Right ventricle myocardium inferior (tissue), 1 donor: ENCODE results near the gene ERICH6B. TPM values are rescaled to one million over a fixed set of nuclear protein-coding genes. Genes with fewer than 3 reads are reported as not detected.

Experiments used
- ATAC-seq: fragments of 200-7000 bp; cut with Tn5 transposase; one replicate; pipeline ENCODE4 v1.9.1; 2020; ENCODE audit warnings: mild to moderate bottlenecking, moderate library complexity
- DNase-seq: peaks from one replicate; pipeline ENCODE4 v3.0.0; 2021; ENCODE audit errors: missing footprints
- intact Hi-C: fragments of 100-400 bp; cut with DNase I; formaldehyde crosslinking; loops from one replicate; pipeline ENCODE4 v1.11.0; 2022
- total RNA-seq: library from RNA; stranded (reverse); fragmentation: NEBNext Ultra II Directional; extraction: Animal tissue kit (Norgen Biotek cat#: 25700); gene quantifications from one replicate; pipeline ENCODE4 v1.2.1, GENCODE V29; 2021
- donor health status: DM: no; HTN: yes; CAD: no; lungs with severe emphysema.

The ERICH6B gene
- total RNA-seq, 1 donor from 2014 or later: not detected

DNA sequence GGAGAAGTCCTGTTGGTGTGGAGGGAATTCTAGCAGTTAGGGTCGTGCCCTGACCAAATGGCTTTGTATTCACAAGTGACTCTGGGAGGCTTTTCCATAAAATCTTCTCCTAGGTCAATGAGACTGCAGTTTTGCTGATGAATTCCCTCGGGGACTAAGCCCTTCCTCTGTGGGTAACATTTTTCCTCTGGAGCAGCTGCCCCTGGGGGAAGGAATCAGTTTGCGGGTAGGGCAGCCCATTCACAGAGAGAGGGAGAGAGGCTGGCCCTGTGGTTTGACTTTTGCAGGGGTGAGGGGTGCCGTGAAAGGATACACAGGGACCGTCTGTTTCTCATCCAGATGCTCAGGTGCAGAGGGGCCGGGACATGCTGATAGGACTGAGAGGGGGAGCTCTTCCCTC lies 67.3 kb downstream of the ERICH6B start:
- ATAC-seq (no peak), DNase-seq (no peak)
- intact Hi-C loops: no loop called here

DNA sequence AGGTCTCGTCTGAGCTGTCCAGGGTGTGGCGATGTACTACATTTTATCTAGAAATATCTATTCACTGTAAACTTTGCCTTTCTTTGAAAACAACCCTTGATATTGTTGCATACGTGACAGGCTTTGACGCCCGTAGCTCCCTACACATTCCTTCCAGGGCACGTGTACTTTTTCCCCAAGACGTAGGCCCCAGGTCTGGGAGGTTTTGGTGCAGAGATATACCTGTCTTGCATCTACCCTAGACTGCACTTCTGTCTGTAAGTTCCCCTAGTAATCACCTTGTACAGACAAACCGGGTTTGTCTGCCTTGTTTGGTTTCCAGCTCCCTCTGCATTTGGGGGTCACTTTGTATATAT lies 69.2 kb downstream of the ERICH6B start:
- intact Hi-C loops: no loop called here
- no peak for ATAC-seq
- DNase-seq: no peak

DNA sequence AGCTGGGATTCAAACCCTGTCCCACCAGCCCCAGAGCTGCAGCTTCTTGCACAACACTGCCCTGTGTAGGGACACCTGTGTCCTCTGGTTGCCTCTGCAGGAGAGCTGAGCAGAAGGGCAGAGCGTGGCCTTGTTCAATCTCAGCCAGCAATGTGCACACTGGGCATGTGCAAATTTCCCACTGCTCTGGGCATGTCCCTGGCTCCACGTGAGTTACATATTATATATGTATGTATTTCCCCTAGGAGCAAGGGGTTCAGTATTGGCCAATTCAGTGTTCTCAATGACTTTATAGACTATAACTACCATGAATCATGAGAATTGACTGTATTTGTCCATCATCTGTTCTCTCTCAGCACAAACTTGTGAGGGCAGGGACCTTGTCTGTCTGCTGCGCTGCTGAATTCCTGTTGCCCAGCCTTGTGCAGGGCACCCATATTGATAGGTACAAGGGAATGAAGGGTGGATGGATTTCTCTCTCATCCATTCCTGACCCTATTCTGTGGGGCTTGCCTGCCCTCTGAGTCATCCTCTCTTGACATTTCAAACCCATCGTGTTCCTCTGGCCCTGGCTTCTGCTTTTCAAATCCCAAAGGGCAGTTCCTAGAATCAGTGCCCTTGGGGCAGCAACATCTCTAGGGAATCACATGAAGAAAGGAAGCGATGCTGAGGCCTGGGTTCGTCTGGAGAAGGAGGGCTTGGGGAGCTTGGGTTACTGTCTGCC lies 69.7 kb downstream of the ERICH6B start:
- intact Hi-C loops: no loop called here
- DNase-seq (no peak), ATAC-seq (no peak)

DNA sequence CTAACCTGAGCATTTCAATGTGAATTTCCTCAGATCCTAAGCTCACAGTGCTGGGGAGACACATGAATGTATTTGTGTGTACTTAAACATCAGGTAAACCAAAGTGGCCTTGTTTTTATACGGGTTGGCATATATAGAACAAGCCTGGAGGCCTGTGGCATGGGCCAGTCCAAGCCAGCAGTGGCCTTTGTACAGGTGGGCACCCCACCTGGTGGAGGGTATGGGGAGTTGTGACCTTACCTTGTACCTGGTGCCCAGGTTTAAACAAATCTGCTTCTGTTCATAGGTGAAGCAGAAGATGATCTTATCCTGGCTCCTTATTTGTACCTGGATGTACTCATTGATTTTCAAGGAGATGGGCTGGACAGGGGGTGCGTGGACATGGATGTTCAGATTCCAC lies 71.0 kb downstream of the ERICH6B start:
- intact Hi-C loops: no loop called here
- ATAC-seq: no peak
- no peak for DNase-seq

DNA sequence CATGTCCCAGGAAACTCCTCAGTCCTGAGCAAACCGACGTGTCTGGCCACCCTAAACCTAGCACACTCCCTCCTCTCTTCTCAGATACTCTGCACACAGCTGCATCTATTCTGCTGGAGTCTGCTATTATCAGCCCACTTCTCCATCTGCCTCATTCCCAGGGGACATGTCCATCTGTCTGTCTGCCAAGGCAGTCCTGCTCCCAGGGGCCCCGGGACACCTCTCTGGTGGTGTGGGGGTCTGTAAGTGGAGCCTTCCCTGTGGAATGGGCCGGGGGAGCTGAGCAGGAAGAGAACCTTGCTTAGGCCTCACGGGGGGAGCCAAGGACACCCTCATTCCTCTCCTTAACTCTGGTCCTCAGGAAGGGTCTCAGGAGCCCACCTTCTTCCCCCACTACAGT lies 72.7 kb downstream of the ERICH6B start:
- intact Hi-C loops: no loop called here
- no peak for DNase-seq
- no peak for ATAC-seq

DNA sequence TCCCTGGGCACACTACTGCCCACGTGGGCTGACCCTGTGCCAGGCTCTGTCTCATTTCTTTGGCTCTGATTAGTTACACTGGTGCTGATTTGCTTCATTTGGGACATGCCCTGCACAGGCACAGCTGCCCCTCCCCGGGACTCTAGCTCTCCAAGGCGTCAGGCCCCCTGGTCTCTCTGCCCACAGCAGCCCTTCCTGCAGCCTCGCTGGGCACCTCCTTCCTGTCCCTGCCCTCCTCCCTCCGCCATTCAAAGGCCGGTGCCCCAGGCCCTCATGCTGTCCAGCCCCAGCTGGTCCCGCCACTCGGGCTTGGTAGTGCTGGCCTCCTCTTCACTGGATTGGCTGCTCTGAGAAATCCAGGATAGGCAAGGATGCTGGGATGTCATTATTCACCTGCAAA lies 73.1 kb downstream of the ERICH6B start:
- DNase-seq (no peak), ATAC-seq (no peak)
- intact Hi-C loops: no loop called here

DNA sequence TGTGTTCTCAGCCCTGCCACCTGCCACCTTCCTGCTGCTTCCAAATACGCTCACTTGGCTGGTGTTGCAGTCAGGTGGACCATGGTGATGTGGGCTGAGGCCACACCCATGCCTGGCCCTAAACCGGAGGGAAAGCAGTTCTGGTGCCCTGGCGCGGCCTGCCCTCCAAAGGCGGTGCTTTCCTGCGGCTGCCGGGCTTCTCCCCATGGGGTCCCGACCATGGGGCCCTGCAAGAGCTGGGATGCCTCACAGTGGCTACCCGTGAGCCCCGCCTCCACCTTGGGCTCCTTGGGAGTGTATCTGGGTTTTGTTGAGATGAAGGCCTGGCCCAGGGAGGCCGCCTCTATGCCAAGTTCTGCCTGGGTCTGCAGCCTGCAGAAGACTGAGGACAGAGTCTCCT lies 73.7 kb downstream of the ERICH6B start:
- no peak for ATAC-seq
- no peak for DNase-seq
- intact Hi-C loops: no loop called here

DNA sequence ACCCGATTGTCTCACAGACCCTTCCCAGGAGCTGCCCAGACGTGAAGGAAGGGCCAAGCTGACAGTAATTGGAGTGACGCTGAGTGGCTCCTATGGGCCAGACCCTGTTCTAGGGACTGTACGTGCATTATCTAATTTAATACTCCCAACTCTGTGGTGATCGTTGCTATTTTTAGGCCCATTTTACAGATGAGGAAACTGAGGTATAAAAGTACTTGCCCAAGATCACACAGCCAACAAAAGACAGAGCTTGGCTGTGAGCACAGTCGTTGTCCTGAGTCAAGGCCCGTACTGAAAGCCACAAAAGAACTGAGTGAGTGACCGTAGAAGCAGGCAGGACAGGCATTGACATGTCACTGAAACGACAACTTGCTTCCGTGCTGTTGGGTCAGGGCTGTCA lies 74.7 kb downstream of the ERICH6B start:
- intact Hi-C loops: no loop called here
- DNase-seq: no peak
- ATAC-seq: no peak

DNA sequence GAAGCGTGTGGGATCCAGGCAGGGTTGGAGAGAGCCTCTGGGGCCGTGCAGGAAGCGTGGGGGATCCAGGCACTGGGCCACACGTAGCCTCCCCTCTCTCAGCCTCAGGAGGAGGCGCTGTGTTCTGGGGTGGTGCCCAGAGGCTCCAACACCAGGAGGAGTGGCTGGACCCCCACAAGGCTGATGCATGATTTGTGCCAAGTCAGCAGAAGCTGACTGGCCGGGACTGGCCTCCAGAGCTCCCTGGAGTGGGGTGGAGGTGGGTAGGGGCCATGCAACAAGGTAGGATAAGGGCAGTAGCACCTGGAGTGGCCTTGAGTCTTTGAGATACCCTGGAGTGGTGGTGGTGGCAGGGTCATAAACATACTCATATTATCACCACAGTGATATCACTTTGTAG lies 75.3 kb downstream of the ERICH6B start:
- no peak for ATAC-seq
- no peak for DNase-seq
- intact Hi-C loops: no loop called here

DNA sequence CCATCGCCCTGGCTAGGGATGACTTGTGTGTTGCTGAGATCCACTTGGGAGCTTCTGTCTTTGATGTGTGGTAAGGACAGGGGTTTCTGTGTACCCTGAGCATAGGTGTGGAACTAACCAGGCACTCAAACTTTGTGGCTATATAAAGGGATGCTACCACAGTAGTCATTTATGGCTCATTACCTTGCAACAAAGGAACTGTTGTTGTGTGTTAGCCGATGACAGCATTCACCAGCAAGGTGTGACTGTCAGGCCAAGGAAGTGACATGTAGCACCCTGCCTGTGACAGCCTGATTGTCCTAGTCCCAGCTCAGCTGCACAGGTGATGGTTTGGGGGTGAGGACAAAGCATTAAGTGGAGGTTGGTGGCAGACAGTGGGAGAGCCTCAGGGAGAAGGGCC lies 77.2 kb downstream of the ERICH6B start:
- no peak for DNase-seq
- intact Hi-C loops: no loop called here
- ATAC-seq: no peak

DNA sequence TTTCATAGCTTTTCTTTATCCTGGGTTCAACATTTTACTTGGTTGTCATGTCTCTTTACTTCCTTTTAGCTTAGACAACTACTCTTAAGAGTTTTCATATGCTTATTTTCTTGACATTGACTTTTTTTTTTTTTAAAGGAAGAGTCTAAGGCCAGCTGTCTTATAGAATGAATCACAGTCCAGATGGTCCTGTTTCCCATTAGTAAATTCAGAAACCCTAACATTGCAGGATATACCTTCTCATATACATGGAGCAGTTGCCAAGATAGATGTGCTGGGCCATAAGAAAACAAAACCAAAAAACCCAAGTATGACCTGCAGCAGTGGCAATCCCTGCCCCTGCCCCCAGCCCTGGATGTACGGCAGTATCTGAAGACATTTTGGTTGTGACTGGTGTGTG lies 78.0 kb downstream of the ERICH6B start:
- DNase-seq: no peak
- no peak for ATAC-seq
- intact Hi-C loops: no loop called here

DNA sequence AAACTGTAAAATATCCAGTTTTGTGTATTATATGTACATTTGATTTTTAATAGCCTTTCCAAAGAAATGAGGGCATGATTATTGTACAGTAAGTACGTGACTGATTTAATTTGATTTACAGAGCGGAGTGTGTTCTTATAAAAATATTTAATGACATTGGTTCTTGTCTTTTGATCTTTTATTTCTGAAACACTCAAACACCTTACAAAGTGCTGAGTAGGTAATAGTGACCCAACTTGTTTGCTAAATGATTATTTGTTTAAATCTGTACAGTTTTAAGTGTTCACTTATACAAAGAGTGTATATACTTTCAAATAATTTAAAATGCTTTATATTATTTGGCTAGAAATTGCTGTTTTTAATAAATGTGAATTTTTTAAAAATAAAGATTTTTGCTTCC lies 79.3 kb downstream of the ERICH6B start:
- ATAC-seq (no peak), DNase-seq (no peak)
- intact Hi-C loops: no loop called here

DNA sequence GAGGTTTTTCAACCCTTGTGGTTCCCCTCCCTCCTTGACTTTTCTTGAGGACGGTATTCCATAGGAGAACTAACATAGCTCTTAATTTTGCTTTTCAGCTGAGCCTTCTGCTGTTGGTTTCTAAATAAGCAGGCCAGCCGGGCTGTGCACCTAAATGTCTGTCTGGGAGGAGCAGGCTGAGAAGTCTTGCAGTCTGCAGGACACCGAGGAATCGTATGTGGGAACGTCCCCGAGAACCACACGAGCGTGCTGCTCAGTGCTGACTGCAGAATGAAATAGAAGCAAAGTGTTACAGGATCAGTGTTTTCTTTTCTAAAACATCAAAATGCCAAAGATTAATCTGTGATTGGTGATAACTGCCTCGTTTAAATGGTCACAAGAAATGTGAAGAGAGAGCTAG lies 80.9 kb downstream of the ERICH6B start:
- ATAC-seq: no peak
- intact Hi-C loops: no loop called here

DNA sequence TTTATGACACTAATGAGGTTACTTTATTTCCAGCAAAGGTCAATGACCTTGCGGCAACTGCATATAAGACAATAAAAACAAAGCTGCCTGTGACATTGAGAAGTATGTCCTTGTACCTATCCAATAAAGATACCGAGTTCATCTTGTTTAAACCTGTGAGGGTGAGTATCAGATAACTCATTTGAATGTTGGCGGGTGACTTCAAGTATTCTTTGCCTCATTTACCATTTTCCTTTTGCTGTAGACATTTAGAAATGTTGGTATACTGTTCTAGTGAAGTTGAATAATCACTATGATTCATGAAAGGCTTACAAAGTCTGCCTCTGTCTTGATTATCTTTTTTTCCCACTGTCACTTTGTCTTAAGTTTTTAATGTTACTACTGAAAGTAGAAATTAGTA lies 85.8 kb downstream of the ERICH6B start:
- DNase-seq (no peak), ATAC-seq (no peak)
- intact Hi-C loops: no loop called here

More for the DNA sequence above, 80.9 kb downstream of the ERICH6B start:
- no peak for DNase-seq

DNA sequence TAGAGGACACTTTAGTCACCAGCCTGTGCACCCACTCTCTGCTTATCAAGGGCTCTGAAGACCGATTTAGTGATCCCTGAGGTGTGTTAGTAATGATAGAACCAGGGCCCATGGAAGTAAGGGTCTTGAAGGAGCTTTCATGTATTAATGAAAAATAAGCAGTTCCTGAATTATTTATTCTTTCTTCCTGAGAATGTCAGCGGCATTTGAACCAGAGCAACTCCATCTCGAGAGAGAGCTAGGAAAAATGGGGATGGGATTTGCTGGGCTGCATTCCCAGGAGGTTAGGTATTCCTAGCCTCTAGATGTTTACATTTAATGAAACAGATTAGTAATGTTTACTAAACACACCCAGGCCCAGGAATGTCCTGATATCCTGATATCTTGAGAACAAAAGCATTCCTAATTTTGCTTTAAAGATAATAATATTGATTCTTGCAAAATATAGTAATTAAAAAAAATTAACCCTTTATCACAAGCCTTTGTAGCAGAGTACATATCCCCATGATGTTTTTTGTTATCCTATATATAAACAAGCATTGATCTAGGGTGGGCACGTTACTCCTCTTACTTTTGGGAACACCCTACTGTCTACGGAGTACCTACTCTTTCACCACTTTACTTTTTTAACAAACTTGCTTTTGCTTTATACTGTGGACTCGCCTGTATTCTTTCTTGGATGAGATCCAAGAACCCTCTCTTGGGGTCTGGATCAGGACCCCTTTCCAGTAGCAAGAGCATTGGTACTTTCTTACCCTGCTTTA lies 87.7 kb downstream of the ERICH6B start:
- DNase-seq (no peak), ATAC-seq (no peak)
- intact Hi-C loops: no loop called here

DNA sequence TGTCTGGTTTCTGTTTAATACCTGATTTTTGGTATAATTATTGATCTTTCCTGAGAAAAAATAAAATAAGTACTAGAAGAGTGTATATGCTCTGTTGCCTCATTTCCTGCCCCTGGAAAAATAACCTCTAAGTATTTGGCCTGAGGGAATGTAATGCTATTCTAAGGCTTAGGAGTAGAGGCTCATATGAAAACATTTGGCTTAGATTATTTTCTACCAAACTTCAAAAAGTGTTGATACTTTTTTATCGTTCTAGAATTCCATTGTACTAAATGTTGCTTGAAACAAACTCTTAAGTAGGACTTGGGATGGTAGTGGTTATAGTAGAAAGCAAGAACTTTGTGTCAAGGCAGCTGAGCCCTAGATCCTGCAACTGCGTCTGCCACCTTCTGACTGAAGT lies 93.0 kb downstream of the ERICH6B start:
- no peak for DNase-seq
- intact Hi-C loops: no loop called here
- ATAC-seq: no peak

DNA sequence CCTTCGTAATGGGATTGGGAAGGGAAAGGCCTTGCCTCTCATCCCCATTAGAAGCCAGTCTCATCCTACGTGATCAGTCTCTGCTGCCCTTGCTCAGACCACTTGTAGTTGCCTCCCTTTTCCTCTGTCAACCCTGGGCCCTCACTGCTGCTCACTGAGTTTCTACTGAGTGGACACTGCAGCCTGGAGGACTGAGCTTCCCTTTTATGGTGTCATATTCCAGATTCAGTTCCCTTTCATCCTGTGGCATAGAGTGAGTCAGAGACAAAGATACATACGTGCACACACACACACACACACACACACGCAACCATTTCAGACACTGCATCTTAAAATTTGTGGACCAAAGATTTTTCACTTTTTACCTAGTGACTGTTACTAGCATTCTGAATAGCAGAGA lies 94.2 kb downstream of the ERICH6B start:
- ATAC-seq: peak; percentile 54
- intact Hi-C loops: no loop called here
- no peak for DNase-seq

DNA sequence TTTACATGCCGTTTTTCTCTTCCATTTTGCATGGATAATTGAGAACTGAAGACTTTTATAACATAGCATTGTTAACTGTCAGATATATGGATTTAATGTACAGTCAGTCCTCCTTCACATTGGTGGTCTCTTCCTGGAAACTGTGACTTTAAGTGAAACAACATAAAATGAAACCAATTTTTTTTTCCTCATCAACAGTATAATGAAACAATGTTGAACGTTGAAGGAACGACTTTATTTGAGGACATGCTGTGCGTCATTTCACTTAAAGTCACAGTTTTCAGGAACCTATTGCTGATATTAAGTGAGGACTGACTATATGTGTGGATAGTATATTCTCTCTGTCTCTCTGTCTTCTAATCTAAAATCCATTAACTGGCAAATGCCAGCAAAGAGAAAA lies 96.0 kb downstream of the ERICH6B start:
- DNase-seq (no peak), ATAC-seq (no peak)
- intact Hi-C loops: no loop called here

DNA sequence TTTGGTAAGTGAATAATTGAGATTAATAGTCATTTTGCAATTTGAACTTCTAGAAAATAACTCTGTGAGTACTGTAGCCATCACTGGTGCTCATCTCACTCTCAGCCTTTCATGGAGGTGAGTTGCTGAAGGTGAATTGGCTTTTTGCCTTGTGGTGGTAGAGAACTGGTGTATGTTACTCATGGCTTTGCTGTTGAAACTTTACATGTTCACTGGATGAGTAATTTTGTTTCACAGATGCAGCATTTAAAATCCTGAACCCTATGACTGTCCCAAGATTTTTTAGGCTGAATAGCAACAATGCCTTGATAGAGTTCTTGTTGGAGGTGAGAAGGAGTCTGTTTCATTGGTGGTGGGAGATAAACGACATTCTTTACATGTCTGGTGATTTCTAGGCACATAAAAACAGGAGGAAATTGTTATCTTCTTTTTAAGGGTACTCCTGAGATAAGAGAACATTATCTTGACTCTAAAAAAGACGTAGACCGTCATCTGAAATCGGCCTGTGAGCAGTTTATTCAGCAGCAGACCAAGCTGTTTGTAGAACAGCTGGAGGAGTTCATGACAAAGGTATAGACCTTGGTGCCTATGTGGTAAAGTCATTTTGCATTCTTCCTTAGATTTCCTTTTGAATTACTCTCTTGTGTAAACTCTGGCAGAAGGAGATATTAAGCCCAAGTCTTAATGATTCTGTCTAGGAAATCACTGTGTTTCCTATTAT lies 96.9 kb downstream of the ERICH6B start:
- intact Hi-C loops: no loop called here
- no peak for ATAC-seq
- no peak for DNase-seq

DNA sequence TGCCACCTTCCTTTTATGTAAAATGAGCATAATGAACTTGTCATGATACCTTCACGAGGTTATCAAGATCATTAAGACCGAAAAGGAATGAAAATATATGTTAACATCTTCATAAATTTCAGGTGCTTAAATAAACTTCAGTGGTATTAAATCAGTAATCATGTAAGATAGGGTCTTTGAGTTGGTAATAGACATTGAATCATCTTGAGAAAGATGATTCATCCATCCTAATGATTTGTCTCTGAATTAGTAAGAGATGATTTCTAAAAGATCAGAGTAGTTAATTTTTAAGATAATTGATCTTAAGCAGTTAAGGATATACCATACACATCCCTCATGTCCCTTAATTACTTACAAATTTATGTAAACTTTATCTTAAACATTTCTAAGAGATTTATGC lies 98.8 kb downstream of the ERICH6B start:
- intact Hi-C loops: no loop called here
- DNase-seq (no peak), ATAC-seq (no peak)
